HG03066 (cell line): ENCODE data around the gene PSMD1.

Source experiments
- ATAC-seq: cut with Tn5 transposase; IDR thresholded peaks from one replicate; pipeline ENCODE4 v1.9.1; 2021; ENCODE audit warnings: low read depth; ENCODE audit not compliant: unreplicated experiment

The PSMD1 gene

DNA sequence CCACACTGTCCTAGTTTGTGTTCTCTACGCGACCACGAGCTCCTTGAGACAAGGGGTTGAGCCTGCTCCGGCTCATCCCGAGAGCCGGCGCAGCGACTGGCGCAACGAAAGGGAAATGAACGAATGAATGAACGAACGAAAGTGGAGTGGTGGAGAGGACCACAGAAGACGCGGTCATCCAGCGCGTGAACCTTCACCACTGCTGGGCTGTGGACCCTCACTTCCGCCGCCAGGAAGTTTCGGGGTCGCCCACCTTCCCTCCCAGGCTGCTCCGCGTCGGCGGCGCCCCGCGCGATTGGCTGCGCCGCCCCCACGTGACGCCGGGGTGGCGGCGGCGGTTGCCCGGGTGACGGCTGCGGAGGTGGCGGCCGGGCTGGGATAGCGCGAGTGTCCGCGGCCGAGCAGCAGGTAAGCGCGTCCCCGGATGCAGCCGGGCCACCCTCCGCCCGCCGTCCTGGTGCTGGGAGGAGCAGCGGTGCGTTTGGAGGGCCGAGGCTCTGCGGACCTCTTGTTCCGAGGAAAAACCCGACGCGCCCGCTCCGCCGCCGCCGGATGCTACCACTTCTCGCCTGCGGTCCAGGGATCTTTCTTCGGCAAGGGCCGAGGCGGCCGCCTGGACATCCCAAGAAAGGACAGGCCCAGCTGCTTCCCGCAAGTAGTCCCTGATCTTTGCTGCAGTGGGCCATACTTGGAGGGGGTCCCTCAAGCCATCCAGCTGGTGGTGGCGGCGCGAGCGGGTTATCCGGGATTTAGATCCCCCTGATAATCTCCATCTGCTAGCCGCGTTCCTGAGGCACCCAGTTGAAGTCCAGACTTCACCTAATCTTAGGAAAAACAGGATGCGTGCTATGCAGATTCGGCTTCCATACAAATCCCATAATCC lies 141.9 kb downstream of the PSMD1 start, which contains the start of gene ARMC9:
ARMC9 (plus strand) TSS at position 341 of the 883 bp plus-strand sequence. CDS start 7,608 bp downstream, outside the sequence.
- ATAC-seq, result peak; percentile 94

DNA sequence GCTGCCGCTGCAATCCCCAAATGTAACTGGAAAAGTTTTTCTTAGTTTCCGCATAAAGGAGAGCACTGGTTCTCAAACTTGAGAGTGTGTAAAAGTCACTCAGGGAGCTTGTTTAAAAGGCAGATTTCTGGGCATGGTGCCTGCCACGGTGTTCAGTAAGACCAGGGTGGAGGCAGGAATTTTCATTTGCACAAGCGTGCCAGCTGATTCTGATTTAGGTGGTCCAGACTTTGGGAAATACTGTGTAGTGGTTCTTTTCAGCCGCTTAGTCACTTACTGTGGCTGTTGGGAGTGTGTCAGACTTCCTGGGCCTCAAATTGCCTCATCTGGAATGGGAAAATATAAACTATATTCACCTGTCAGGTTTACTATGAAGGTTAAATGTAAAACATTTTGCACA lies 142.6 kb downstream of the PSMD1 start:
- no peak for ATAC-seq

DNA sequence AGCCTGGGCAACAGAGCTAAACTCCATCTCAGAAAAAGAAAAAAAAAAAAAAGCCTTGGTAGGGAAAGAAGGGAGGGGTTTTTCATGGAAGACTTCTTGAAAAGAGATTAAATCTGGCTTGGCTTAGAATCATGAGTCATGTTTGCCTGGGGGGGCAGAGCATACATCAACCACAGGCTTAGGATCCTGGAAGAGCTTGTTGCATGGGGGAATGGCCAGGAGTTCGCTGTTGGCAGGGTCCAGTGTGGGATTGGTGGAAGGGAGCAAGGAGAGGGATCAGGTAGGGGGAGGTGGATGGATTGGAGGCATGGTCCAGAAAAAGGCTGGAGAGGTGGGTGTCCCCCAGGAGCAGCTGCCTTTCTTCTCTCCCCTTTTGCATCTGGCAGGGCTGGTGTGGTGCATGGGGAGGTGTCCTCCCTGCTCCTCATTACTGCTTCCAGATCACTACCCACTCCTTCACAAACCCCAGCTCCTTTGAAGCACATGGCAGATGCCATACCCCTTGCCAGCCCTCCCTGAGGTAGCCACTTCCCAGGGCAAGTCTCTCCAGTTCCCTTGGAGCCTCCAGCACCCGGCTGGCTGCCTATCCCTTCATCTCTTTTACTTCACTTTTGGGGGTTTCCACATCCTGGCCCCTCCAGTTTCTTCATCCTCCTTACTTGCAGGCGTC lies 144.3 kb downstream of the PSMD1 start:
- ATAC-seq, result no peak

GRCh38 chr2:231201475-231201814 lies 144.8 kb downstream of the PSMD1 start:
- no peak for ATAC-seq

- ATAC-seq, result no peak
Measured at GRCh38 chr2:231203087-231203486, 146.4 kb downstream of the PSMD1 start.

DNA sequence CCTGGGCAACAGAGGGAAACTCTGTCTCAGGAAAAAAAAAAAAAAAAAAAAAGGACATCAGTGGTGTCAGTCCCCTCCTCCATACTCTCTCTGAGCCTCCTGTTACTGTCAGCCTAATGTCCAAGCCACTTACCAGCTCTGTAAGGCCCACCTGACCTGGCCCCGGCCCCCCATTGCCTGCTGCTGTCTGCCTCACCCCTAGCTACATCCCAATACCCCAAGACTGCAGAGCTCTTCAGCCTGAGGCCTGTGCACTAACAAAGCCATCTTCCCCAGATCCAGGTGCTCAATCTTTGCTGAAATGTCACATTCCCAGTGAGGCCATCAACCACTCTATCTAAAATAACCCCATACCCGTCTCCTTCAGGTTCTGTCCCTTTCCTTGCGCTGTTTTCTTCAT lies 147.5 kb downstream of the PSMD1 start:
- no peak for ATAC-seq

DNA sequence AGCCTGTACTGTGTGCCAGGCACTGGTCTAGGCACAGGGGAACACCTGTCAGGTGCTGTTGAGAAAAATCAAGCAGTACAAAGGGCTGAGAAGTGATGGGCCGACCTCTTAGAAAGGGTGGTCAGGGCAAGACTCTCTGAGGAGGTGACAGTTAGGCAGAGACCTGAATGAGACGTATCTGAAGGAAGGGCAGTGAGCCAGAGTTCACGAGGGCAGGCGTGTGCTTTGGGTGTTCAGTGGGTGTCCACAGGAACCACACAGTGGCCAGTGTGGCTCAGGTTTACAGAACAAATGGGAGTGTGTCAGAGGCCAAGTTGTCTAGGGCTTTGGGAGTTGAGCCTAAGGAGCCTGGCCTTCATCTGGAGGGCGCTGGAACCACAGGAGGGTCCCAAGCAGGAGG lies 147.9 kb downstream of the PSMD1 start:
- no peak for ATAC-seq

- no peak for ATAC-seq
Measured at GRCh38 chr2:231207734-231208133, 151.1 kb downstream of the PSMD1 start.

DNA sequence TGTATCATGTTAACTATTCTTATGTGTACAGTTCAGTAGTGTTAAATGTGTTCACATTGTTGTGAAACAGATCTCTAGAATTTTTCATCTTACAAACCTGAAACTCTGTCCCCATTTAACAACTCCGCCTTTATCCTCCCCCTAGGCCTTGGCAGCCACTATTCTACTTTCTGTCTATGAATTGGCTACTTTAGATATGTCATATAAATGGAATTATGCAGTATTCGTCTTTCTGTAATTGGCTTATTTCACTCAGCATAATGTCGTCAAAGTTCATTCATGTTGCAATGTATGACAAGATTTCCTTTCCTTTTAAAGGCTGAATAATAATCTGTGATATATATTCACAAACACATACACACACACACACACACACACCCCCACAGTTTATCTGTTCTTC lies 154.1 kb downstream of the PSMD1 start:
- ATAC-seq, result no peak

DNA sequence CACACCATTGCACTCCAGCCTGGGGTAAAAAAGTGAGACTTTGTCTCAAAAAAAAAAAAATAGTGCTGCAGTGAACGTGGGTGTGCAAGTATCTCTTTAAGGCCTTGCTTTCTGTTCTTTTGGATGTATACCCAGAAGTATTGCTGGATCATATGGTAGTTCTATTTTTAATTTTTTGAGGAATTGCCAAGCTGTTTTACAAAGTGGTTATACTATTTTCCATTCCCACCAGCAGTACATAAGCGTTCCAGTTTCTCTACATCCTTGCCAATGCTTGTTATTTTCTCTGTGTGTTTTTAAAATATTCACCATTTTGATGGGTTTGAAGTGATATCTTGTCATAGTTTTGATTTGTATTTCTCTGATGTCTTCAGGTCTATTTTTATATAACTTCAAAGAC lies 154.8 kb downstream of the PSMD1 start:
- ATAC-seq, result no peak

DNA sequence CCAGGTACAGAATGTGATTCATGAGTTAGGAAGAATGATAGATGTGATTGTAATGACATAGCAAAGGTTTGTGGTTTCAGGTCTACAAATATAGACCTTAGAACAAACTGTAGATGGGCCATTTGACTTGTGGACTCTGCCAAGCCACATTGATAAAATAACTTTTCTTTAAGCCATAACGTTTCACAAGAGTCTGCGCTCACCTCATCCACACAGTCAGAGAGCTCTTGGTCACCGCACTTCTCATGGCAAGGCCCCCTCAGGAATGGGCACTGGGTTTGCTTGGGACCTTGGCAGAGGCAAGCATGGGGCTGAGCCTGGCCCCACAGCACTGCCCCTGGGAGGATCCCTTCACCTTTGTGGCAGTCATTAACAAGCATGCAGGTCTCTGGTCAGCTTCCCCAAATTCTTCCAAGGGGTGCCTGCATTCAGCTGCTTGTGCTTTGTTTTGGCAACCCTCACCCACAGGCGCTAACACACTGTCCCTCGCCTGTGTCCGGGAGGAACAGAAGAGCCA lies 155.7 kb downstream of the PSMD1 start:
- no peak for ATAC-seq

DNA sequence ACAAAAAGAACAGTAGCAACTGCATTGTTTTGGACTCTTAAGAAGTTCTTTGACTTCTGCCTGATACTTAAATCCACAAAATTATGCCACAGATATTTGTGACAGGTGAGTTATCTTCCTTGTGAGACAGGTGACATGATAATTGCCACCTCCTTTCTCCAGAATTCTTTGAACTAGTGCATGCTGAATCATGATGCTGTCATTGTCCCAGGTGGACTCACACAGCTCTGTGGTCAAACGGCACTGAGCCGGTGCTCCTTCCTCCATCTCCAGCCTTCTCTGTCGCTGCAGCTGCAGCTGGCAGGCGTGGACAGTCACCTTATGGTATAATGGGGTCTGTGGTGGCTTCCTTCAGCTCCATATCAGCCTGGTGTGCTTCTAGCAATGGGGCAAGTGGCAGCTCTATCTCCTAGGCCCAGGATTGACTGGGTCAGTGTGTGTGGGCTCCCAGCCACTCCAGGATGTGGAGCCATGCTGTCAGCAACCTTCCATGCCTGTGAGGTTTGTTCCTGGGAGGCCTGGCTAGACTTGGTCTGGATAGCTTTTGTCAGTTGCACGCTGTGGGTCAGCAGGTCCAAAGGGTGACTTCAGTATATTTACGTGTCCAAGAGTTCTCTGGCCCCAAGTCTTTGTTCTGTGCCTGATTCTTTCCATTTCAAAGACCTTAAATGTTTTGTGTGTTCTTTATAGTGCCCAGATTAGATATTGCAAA lies 157.4 kb downstream of the PSMD1 start:
- no peak for ATAC-seq

DNA sequence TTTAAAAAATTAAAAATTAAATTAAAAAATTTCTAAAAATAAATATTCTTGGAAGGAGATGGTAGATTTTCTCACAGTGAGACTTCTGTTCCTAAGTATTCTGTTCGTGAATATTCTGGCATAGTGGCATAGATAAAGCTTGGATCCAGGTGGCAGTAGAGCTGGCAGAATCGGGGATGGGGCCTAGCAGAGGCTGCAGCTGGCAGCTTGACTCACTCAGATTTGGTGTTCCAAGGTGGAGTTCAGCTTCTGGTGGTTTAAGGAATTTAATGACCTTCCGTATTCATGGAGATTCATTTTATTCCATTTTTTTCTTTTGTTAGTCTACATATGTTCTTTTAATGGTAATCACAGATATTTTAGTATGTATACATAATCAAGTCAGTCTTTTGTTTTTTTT lies 161.7 kb downstream of the PSMD1 start:
- no peak for ATAC-seq

GRCh38 chr2:231219289-231219688 lies 162.6 kb downstream of the PSMD1 start:
- ATAC-seq, result no peak

GRCh38 chr2:231221761-231222160 lies 165.1 kb downstream of the PSMD1 start:
- ATAC-seq, result no peak
